ENCODE data around the gene IL17C. TPM values are rescaled to one million over a fixed set of nuclear protein-coding genes. Genes with fewer than 3 reads are reported as not detected.

The IL17C gene, protein sequence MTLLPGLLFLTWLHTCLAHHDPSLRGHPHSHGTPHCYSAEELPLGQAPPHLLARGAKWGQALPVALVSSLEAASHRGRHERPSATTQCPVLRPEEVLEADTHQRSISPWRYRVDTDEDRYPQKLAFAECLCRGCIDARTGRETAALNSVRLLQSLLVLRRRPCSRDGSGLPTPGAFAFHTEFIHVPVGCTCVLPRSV
- under 1 TPM in 1 of 4 donors, not detected in 3; 0.20 TPM for polyA plus RNA-seq (ENCODE audit: insufficient read length in 4 of 4)

DNA sequence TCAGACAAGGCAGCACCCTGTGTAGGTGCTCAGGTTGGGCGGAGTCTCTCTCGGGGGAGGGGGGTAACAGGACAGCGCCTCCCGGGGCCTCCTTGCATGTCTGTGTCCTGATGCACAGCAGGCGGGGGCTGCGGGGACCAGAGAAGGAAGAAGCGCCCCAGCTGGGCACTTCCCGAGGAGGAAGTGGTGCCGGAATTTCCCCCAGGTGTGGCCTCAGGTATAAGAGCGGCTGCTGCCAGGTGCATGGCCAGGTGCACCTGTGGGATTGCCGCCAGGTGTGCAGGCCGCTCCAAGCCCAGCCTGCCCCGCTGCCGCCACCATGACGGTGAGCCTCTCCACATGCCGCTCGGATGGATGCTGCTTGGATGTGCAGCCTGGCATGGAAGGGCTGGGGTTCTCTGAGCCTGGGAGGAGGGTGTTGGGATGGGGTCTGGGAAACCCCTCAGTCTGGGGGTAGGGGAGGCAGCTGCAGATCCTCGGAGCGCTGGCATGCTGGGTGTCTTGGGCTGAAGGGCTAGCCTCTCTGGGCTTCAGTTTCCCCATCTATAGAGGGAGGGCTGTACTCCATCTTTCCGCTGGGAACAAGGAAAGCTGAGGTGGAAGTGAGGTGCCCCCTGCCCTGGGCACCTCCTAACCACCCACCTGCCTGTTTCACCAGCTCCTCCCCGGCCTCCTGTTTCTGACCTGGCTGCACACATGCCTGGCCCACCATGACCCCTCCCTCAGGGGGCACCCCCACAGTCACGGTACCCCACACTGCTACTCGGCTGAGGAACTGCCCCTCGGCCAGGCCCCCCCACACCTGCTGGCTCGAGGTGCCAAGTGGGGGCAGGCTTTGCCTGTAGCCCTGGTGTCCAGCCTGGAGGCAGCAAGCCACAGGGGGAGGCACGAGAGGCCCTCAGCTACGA is at the start of gene IL17C:
TSS of gene IL17C (plus strand) at position 250 of the 908 bp plus-strand sequence. CDS start at position 320, 70 bp downstream.
- no peak for DNase-seq (ENCODE audit: low read depth in 4 of 4, low spot score in 3 of 4)

DNA sequence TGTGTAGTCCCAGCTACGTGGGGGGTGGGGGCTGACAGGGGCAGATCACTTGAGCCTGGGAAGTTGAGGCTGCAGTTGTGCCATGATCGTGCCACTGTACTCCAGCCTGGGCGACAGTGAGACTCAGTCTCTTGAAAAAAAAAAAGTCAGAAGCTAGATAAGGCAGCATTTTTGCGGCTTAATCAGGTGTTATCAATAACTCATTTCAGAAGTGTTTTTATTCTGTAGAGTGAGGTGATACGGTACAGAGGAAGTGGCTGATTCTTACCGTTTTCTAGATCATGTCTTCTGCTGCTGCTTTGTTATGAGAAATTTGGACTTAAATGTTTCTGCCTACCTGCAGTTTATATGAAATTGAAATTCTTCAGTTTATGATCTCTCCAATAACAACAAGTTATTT is 49.6 kb upstream of the IL17C start:
- DNase-seq (ENCODE audit: low read depth in 4 of 4, low spot score in 3 of 4) = no peak

DNA sequence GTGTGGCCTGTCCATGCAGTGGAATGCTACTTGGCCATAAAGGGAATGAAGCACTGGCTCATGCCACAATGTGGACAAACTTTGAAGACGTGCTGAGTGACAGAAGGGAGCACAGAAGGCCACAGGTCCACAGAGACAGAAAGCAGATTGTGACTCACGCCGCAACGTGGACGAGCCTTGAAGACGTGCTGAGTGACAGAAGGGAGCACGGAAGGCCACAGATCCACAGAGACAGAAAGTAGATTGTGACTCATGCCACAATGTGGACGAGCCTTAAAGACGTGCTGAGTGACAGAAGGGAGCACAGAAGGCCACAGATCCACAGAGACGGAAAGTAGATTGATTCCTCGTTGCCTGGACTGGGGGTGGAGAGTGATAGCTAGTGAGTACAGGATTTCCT is 48.9 kb upstream of the IL17C start:
- DNase-seq (ENCODE audit: low read depth in 4 of 4, low spot score in 3 of 4) = no peak

DNA sequence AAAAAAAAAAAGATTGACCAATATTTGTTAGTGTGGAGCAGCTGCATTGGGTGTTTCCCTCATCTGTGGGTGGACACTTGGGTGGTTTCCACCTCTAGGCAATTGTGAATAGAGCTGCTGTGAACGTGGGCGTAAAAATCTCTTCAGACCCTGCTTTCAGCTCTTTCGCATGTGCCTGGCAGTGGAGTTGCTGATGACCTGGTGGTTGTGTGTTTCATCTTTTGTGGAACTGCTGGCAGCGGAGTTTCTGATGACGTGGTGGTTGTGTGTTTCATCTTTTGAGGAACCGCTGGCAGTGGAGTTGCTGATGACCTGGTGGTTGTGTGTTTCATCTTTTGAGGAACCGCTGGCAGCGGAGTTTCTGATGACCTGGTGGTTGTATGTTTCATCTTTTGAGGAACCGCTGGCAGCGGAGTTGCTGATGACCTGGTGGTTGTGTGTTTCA is 46.8 kb upstream of the IL17C start:
- no peak for DNase-seq (ENCODE audit: low read depth in 4 of 4, low spot score in 3 of 4)

DNA sequence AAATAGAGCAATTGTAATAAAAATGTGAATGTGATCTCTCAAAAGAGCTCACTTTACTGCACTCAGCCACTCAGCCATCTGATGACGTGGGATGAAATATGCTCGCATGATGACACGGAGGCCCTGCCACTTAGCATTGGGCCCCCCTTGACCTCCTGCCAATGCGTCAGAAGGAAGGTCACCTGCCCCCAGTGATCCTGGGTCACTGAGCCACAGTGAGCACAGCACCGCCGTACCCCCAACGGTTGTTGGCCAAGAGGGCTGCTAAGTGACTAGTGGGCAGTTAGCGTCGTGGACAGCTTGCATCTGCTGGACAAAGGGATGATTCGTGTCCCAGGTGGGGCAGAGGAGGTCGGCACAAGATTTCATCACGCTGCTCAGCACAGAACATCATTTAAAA is 45.3 kb upstream of the IL17C start:
- no peak for DNase-seq (ENCODE audit: low read depth in 4 of 4, low spot score in 3 of 4)

DNA sequence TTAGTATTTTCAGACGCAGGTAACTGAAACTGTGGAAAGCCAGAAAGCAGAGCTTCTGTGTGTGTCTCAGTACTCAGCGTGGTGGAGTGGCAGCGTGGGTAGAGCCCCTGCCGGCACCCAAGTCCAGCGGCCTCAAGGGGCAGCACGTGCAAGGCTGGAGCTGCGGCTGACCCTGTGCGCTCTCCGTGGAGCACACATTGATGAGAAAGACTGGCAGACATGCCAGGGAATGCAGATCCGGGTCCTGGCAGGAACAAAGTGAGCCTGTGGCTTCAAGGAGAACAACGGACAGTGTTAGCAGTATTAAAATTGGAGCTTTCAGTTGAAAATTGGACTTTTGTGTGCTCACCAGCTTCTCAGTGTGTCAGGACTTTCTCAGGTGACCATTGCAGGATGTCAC is 44.9 kb upstream of the IL17C start:
- DNase-seq (ENCODE audit: low read depth in 4 of 4, low spot score in 3 of 4) = no peak

DNA sequence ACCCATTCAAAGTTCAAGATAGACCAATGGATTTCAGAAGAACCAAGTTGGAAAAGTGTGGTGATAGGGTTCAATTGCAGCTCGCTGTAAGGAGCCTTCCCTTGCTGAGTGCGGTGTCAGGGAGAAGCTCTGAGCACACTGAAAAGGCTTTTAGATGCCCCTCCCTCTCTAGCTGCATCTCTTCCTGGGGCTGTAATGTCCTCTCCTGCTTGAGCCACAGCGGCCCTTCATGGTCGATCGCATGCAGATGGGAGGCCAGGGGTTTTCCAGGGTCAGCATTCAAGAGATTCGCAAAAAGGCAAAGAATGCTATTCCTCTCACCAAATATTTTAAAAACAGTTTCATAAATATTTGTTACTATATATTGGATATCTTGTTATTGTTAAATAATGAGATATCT is 44.5 kb upstream of the IL17C start:
- no peak for DNase-seq (ENCODE audit: low read depth in 4 of 4, low spot score in 3 of 4)

DNA sequence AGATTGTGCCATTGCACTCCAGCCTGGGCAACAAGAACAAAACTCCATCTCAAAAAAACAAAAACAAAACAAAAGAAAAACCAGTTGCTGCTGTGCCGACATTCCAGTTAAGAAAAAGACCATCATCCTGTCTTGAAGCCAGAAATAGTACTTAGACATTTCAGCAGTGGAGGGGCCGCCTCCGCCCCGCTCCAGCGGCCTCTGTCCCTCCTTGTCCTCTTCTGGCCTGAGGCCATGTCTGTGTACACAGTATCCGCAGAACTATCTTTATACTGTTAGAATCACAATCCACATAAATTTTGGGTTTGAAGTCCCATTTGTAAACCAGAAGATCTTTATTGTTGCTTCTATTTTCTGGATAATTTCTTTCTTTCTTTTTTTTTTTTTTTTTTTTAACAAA is 43.3 kb upstream of the IL17C start:
- no peak for DNase-seq (ENCODE audit: low read depth in 4 of 4, low spot score in 3 of 4)

DNA sequence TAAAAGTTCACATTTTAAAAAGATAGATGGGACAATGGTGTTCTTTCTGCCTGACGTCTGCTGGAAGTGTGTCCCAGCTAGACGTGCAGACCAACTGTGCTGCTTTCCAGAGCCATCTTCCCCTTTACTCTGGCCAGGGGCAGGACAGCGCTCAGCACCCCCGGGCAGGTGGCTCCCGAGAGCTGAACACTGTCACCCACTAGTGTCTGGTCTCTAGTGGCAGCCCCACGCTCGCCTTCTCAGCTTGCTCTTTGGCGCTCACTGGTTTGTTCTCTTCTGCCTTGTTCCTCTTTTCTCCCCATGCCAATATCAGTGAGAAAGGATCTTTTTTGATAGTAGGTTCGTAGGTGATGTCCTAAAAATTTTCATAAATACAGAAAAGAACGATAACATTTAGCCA is 42.5 kb upstream of the IL17C start:
- DNase-seq (ENCODE audit: low read depth in 4 of 4, low spot score in 3 of 4) = no peak

DNA sequence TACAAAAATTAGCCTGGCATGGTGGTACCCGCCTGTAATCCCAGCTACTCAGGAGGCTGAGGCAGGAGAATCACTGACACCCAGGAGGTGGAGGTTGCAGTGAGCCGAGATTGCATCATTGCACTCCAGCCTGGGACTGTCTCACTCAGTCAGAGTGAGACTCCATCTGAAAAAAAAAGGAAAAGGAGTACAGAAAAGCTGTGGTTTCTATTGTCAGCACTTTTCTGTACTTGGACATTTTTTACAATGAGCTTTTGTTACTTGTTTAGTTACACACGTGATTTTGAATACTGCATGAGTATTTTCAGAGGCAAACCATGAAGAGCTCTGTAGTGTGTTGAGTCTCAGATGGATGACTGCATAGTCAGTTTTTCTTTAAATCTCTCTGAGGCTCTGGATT is 41.9 kb upstream of the IL17C start:
- DNase-seq (ENCODE audit: low read depth in 4 of 4, low spot score in 3 of 4) = no peak

DNA sequence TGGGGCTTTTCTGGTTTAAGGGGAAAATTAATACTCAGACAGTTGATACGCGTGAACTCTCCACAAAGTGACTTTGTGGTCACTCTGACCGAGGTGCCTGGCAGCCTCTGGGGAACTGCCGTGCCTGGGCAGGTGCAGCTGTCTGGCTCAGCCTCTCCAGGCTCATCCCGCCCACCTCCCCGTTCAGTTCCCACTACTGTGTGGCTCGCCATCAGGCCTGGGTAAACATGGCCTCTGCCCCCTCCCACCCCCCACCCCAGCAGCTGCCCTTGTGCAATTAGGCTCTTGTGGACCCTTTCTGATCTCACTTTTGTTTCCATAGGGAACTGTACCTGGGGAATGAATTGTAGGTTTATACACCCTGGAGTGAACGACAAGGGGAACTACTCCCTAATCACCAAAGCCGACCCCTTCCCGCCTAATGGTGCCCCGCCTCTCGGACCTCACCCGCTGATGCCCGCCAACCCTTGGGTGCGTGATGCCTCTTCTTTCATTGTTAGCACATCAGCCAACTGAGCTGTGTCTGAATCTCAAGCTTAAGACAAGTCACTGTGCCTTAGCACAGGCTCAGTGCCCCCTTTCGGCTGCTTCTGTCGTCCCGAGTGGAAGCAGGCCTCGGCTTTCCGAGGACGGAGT is 40.4 kb upstream of the IL17C start:
- DNase-seq (ENCODE audit: low read depth in 4 of 4, low spot score in 3 of 4) = no peak

DNA sequence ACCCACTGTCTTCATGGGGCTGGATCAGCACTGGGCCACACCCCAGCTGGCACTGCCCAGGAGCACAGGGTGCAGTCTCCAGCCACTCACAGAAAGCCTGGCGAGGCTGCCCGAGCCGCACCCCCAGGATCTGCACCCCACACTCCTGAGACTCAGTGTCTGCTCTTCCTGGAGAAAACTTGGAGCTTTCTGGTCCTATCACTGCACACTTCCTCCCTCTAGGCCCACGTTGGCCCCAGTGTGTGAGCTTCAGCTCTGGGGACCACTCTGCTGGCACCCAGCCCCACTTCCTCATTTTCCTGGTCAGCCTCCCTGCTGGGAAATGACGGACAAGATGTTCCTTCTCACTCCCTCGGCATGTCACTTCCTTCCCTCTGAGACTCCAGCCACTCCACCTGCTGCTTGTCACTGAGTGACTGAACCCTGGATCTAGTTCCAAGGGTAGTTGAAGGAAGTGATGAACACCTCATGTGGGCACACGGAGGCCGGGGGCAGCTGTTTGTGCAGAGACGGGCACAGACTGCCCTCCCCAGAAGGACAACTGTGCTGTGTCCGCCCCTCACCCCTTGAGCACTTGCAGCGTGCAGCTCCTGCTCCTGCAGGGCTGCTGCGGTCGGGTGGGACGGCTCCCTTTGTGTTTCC is 39.2 kb upstream of the IL17C start:
- DNase-seq (ENCODE audit: low read depth in 4 of 4, low spot score in 3 of 4) = no peak

DNA sequence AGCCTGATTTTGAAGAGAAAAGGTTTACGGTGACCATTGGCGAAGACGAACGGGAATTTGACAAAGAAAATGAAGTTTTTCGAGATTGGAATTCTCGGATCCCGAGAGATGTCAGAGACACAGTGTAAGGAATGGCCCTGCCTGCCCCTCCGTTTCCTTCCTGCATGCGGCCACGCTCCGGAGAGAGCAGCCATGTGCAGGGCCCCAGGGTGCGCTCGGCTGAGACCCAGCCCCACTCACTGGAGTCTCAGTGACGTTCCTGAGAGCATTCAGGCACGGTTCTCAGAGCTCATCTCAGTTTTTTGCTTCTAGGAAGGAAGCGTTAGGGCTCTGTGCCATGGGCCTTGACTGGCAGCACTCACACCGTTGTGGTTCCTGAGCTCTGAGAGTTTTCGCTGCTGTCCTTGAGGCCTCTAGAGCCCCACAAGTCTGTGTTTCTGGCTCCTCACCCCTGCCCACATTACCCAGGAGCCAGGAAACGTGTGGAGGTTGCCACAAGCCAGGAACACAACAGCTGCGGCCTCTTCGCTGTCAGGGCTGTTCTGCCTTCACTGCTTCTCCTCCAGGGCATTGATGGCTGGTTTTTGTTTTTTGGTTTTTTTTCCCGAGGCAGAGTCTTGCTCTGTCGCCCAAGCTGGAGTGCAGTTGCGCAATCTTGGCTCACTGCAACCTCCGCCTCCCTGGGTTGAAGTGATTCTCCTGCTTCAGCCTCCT is 38.4 kb upstream of the IL17C start:
- DNase-seq (ENCODE audit: low read depth in 4 of 4, low spot score in 3 of 4) = no peak

DNA sequence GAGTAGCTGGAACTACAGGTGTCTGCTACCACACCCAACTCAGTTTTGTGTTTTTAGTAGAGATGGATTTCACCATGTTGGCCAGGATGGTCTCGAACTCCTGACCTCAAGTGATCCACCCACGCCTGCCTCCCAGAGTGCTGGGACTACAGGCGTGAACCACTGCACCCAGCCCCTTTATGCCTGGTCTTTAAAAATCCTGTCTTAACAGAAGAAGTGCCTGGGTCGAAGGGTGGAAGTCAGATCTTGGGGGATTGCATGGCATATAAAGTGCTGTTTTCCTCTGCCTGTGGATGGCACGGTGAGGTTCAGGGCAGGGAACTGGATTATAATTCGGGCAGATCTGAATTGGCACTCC is 37.9 kb upstream of the IL17C start:
- DNase-seq (ENCODE audit: low read depth in 4 of 4, low spot score in 3 of 4) = no peak

DNA sequence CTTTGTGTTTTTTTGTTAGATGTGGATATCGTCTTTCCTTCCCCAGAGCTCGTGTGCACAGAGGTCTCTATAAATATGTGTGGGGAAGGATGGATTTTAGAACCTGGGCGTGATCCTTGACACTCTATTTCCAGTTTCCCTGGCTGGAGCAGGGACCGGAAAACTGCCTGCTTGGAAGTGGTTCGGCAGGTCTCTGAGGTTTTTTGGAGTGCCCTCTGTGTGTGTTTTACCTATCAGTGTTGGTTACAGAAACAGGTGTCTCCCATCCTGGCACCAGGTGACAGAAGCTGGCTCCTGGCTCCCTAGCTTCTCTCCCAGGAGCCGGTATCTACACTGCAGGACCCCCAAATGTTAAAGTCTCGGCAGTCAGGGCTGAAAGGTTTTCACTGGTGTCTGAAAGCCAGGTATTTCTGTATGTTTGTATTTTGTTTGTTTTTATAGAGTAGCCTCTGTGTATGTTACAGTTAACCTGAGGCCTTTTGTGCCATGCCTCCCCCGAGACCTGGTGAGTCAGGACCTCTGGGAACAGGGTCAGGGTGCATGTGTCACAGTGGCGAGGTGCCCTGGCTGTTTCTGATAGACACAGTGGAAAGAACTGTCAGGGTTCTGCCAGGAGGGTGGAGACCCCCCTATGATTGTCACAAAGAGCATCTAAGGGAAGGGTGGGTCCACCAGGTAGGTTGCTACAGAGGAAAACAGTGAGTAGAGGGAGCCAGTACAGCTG is 36.9 kb upstream of the IL17C start:
- no peak for DNase-seq (ENCODE audit: low read depth in 4 of 4, low spot score in 3 of 4)

DNA sequence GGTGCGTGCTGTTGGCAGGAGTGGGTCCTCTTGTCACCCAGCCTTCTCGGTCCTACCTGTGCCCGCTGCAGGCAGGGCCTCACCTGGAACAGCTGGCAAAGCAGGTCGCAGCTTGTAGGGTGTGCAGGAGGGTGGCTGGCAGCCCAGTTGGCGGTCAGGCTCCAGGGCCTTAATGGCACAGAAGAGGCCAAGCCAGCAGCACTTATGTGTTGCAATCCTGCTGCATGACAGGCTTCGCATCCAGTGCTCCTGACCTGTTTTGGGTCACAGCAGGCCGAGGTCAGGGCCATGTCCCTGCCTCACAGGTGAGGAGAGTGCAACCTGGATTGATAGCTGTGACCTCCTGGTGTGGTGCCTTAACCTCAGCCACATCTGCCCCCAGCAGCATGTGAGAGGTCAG is 36.3 kb upstream of the IL17C start:
- DNase-seq (ENCODE audit: low read depth in 4 of 4, low spot score in 3 of 4) = no peak

DNA sequence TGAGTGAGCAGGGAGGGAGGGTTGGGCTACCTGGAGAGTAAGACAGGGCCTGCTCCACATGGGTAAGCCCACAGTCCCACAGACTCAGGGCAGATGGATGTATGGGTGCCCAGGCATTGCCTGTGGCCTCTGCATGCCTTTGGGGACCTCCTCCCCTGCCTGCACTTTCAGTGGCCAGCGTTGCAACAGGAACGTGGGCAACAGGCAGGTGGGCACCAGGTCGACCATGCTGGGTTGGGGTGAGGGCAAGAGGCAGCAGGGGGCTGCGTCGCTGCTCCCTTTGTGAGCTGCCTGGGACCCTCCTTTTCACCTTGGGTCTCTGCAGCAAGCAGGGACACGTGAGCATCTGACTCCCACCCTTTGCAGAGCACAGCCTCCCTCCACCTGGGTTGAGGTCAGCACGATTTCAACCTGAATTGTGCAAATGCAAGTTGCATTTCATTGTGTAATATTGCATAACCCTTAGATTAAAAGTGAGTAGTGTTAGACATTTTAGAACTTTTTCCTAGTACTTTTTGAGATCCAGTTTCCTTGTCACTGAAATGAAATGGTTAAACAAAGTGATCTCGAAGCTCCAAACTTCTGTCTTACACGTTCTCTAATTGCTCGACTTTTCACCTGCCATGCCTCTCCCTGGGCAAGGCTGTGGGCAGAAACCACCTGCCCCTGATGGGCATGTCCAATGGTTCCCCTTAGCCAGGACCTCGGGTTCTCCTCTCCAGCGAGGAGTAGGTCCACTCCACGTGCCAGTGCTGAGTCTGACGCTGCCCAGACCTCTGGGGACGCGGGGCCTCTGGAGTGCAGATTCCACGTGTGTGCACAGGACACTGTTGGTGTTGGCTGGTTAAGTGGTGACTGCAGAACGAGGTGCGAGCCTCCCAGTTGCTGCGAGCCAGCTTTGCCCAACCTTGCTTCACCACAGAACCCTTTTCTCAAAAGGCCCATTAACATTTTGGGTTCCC is 32.9 kb upstream of the IL17C start:
- no peak for DNase-seq (ENCODE audit: low read depth in 4 of 4, low spot score in 3 of 4)

DNA sequence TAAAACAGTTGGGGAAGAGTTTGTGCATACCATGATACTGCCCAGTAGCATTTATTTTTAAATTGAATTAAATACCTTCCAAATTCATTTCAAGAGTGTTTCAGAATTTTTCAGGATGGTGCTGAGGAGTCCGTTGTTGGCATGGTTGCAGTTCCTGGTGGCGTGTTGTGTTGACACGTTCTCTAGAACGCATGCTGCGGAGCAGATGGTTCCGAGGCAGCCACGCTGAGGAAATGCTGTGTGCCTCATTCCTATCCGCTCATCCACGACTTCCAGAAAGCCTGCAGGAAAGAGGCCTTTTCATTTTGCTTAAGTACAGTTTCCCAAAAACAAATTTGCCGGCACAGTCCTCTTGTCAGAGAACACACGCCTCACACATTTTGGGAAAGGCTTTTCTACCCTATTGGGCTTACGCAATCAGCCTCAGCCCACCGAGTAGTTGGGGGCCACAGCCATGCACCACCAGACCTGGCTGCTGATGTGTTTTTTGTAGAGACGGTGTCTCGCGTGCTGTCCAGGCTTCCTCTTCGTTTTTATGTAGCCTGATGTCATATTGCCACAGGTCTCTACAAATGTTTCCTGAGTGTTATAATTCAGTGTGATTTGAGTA is 32.1 kb upstream of the IL17C start:
- DNase-seq (ENCODE audit: low read depth in 4 of 4, low spot score in 3 of 4) = no peak

Measured in right renal pelvis (tissue), 4 donors.